Stomach smooth muscle (tissue), 2 donors: Measurements from ENCODE around the gene MT1B.
"Not testable (repeated sequence)": the region's sequence is repeated elsewhere in the genome, so short reads cannot be mapped to it uniquely, and the experiment has no call there.

Experiments
- H3K27ac ChIP-seq: one replicate; pipeline ENCODE4 v1.7.0; 2013; ENCODE audit warnings: mild to moderate bottlenecking, low read length, inconsistent platforms
- H3K27me3 ChIP-seq, 2 donors: one replicate each; pipeline ENCODE4 v1.7.0; 2013; ENCODE audit warnings: low read length in 2 of 2; ENCODE audit not compliant: insufficient read depth in 2 of 2, control insufficient read depth in 1 of 2
- H3K36me3 ChIP-seq, 2 donors: one replicate each; pipeline ENCODE4 v1.7.0; 2013; ENCODE audit warnings: low read length in 2 of 2; ENCODE audit not compliant: control insufficient read depth in 2 of 2, insufficient read depth in 2 of 2
- H3K4me1 ChIP-seq: one replicate; pipeline ENCODE4 v1.7.0; 2013; ENCODE audit warnings: low read length; ENCODE audit not compliant: control insufficient read depth, insufficient read depth
- H3K4me3 ChIP-seq, 2 donors: one replicate each; pipeline ENCODE4 v1.7.0; 2013; ENCODE audit warnings: low read length in 2 of 2
- H3K9ac ChIP-seq, 2 donors: one replicate each; pipeline ENCODE4 v1.7.0; 2013; ENCODE audit warnings: low read length in 2 of 2, mild to moderate bottlenecking in 1 of 2
- H3K9me3 ChIP-seq, 2 donors: one replicate each; pipeline ENCODE4 v1.7.0; 2013; ENCODE audit warnings: low read length in 2 of 2; ENCODE audit not compliant: control insufficient read depth in 2 of 2
- donor health status: healthy.
- donor health status: Pancreatic carcinoma.

The MT1B gene

GRCh38 chr16:56620339-56620897, 31.3 kb upstream of the MT1B start:
- H3K9ac ChIP-seq, result no peak overlapping the region
- no peak overlapping the region for H3K4me3 ChIP-seq
- H3K27ac ChIP-seq, result no peak overlapping the region
- no peaks in the 10 kb centered on the region for H3K36me3 ChIP-seq
- no peaks in the 10 kb centered on the region for H3K9me3 ChIP-seq
- H3K27me3 ChIP-seq, result no peaks in the 10 kb centered on the region
- peaks cover 24% of the 10 kb centered on the region for H3K4me1 ChIP-seq

- H3K4me3 ChIP-seq, H3K9ac ChIP-seq, H3K36me3 ChIP-seq, H3K9me3 ChIP-seq, H3K27me3 ChIP-seq: not testable (repeated sequence)
- H3K27ac ChIP-seq, result peak overlapping the region; percentile 37
- peaks cover 32% of the 10 kb centered on the region for H3K4me1 ChIP-seq
Measured at GRCh38 chr16:56621665-56622445, 29.8 kb upstream of the MT1B start.

- H3K36me3 ChIP-seq, H3K9ac ChIP-seq, H3K27me3 ChIP-seq, H3K4me3 ChIP-seq, H3K27ac ChIP-seq, H3K9me3 ChIP-seq: not testable (repeated sequence)
- H3K4me1 ChIP-seq, result peaks cover 23% of the 10 kb centered on the region
Measured at GRCh38 chr16:56623184-56623583, 28.5 kb upstream of the MT1B start.

GRCh38 chr16:56623637-56624036, 28.0 kb upstream of the MT1B start:
- H3K36me3 ChIP-seq, result no peaks in the 10 kb centered on the region
- no peaks in the 10 kb centered on the region for H3K9me3 ChIP-seq
- H3K9ac ChIP-seq, result no peak overlapping the region
- H3K27me3 ChIP-seq, result no peaks in the 10 kb centered on the region
- no peak overlapping the region for H3K27ac ChIP-seq
- no peak overlapping the region for H3K4me3 ChIP-seq
- peaks cover 20% of the 10 kb centered on the region for H3K4me1 ChIP-seq

GRCh38 chr16:56625140-56625942, 26.3 kb upstream of the MT1B start, which contains the start of gene MT1E:
Gene MT1E, plus strand, starts transcription at chr16:56625781. Its CDS starts 71 bp downstream, at chr16:56625852.
- Histone ChIP-seq H3K27ac (peak within 1 kb of the TSS; percentile 96), H3K4me1 (peaks cover 17% of the 10 kb centered on the region), H3K9ac (peak within 1 kb of the TSS; percentile 95 to 97), H3K9me3 (no peaks in the 10 kb centered on the region), H3K27me3 (no peaks in the 10 kb centered on the region), H3K36me3 (no peaks in the 10 kb centered on the region), H3K4me3 (peak within 1 kb of the TSS; percentile 91 to 96)

GRCh38 chr16:56625943-56626654, 25.6 kb upstream of the MT1B start:
- peak overlapping the region; percentile 96 for H3K27ac ChIP-seq
- H3K36me3 ChIP-seq, result no peaks in the 10 kb centered on the region
- H3K27me3 ChIP-seq, result no peaks in the 10 kb centered on the region
- H3K4me1 ChIP-seq, result peaks cover 17% of the 10 kb centered on the region
- peak overlapping the region; percentile 91 to 96 for H3K4me3 ChIP-seq
- peak overlapping the region; percentile 95 to 97 for H3K9ac ChIP-seq
- H3K9me3 ChIP-seq, result no peaks in the 10 kb centered on the region

GRCh38 chr16:56626685-56627084, 25.0 kb upstream of the MT1B start:
- Histone ChIP-seq H3K9ac (peak overlapping the region; percentile 58 to 95), H3K36me3 (no peaks in the 10 kb centered on the region), H3K4me3 (peak overlapping the region; percentile 91 to 96), H3K27ac (peak overlapping the region; percentile 96), H3K4me1 (peaks cover 19% of the 10 kb centered on the region), H3K9me3 (no peaks in the 10 kb centered on the region), H3K27me3 (no peaks in the 10 kb centered on the region)

GRCh38 chr16:56628486-56629350, 23.0 kb upstream of the MT1B start:
- Histone ChIP-seq H3K36me3 (no peaks in the 10 kb centered on the region), H3K27me3 (peaks cover 0 to 3% of the 10 kb centered on the region in 2 donors), H3K9ac (no peak overlapping the region), H3K4me3 (no peak overlapping the region), H3K9me3 (no peaks in the 10 kb centered on the region), H3K27ac (no peak overlapping the region), H3K4me1 (peaks cover 28% of the 10 kb centered on the region)

- H3K27ac ChIP-seq, result no peak overlapping the region
- H3K9ac ChIP-seq, result no peak overlapping the region
- no peaks in the 10 kb centered on the region for H3K9me3 ChIP-seq
- peaks cover 28% of the 10 kb centered on the region for H3K4me1 ChIP-seq
- H3K27me3 ChIP-seq, result peaks cover 0 to 3% of the 10 kb centered on the region in 2 donors
- H3K36me3 ChIP-seq, result no peaks in the 10 kb centered on the region
- no peak overlapping the region for H3K4me3 ChIP-seq
Measured at GRCh38 chr16:56629531-56629930, 22.2 kb upstream of the MT1B start.
